OCI-LY3 (cell line): ENCODE results near the gene RAG2.

Experiments
- H2AFZ ChIP-seq: fragments of 200-600, 300-600 bp; shearing (Covaris generic); 2 replicates; pipeline ENCODE4 v1.6.0; 2014; ENCODE audit warnings: antibody characterized with exemption, low read depth, low read length
- H3K27ac ChIP-seq: fragments of 200-600, 300-600 bp; sonication (generic); 2 replicates; pipeline ENCODE4 v1.5.1; 2014; ENCODE audit warnings: mild to moderate bottlenecking, low read length, moderate library complexity, mixed read lengths
- H3K27me3 ChIP-seq: fragments of 200-600, 300-600 bp; sonication (generic); 2 replicates; pipeline ENCODE4 v1.6.1; 2014; ENCODE audit warnings: low read depth, low read length, mixed read lengths
- H3K36me3 ChIP-seq: fragments of 200-600, 300-600 bp; sonication (generic); replicated peaks from 2 replicates; pipeline ENCODE3; 2014; ENCODE audit warnings: low read depth, low read length, mixed read lengths
- H3K4me1 ChIP-seq: fragments of 300-600, 200-600 bp; sonication (generic); 2 replicates; pipeline ENCODE4 v1.6.1; 2014; ENCODE audit warnings: low read length, mixed read lengths
- H3K4me2 ChIP-seq: fragments of 200-600, 300-600 bp; sonication (generic); 2 replicates; pipeline ENCODE4 v1.6.1; 2014; ENCODE audit warnings: low read length, mixed read lengths
- H3K4me3 ChIP-seq: fragments of 300-600, 200-600 bp; sonication (generic); 2 replicates; pipeline ENCODE4 v1.5.1; 2014; ENCODE audit warnings: antibody characterized with exemption, mild to moderate bottlenecking, low read length, moderate library complexity
- H3K79me2 ChIP-seq: fragments of 300-600, 200-600 bp; shearing (Covaris generic); 2 replicates; pipeline ENCODE4 v1.6.1; 2014; ENCODE audit warnings: mild to moderate bottlenecking, low read length, mixed read lengths
- H3K9ac ChIP-seq: fragments of 300-600, 200-600 bp; shearing (Covaris generic); 2 replicates; pipeline ENCODE4 v1.6.0; 2014; ENCODE audit warnings: mild to moderate bottlenecking, low read length, moderate library complexity
- H3K9me3 ChIP-seq: fragments of 200-600, 300-600 bp; shearing (Covaris generic); 2 replicates; pipeline ENCODE4 v1.6.1; 2014; ENCODE audit warnings: low read length, mixed read lengths; ENCODE audit not compliant: insufficient read depth
- H4K20me1 ChIP-seq: fragments of 200-600, 300-600 bp; sonication (generic); 2 replicates; pipeline ENCODE4 v1.6.1; 2016; ENCODE audit warnings: low read length, mixed read lengths; ENCODE audit not compliant: insufficient read depth
- EZH2phosphoT487 ChIP-seq: fragments of 200-600 bp; shearing (Covaris generic); IDR thresholded peaks from 2 replicates; pipeline ENCODE4 v1.6.1; 2018; ENCODE audit warnings: antibody characterized with exemption, mixed run types, low read depth
- TF ChIP-seq, protein P1 (sequence below): fragments of 200-600, 300-600 bp; sonication (generic); IDR thresholded peaks from 2 replicates; pipeline ENCODE4 v1.5.1; 2014; ENCODE audit warnings: antibody characterized with exemption, low read length, low read depth

The RAG2 gene

DNA sequence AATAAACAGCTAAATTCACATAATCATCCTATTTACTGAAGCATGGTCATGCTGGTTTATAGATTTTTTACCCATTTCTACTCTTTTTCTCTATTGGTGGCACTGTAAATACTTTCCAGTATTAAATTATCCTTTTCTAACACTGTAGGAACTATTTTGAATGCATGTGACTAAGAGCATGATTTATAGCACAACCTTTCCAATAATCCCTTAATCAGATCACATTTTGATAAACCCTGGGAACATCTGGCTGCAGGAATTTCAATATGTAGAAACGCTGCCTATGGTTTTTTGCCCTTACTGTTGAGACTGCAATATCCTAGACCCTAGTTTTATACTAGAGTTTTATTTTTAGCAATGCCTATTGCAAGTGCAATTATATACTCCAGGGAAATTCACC is 19.6 kb downstream of the RAG2 start:
- Histone ChIP-seq H3K4me3 (no peak overlapping the region), H3K27me3 (peaks cover 33% of the 10 kb centered on the region), H3K4me2 (no peak overlapping the region), H3K27ac (no peak overlapping the region), H3K36me3 (no peaks in the 10 kb centered on the region), H3K9ac (no peak overlapping the region), H2AFZ (no peak overlapping the region), H3K9me3 (no peaks in the 10 kb centered on the region), H3K79me2 (no peaks in the 10 kb centered on the region), H4K20me1 (no peaks in the 10 kb centered on the region), H3K4me1 (no peaks in the 10 kb centered on the region)
- TF ChIP-seq, protein P1, sequence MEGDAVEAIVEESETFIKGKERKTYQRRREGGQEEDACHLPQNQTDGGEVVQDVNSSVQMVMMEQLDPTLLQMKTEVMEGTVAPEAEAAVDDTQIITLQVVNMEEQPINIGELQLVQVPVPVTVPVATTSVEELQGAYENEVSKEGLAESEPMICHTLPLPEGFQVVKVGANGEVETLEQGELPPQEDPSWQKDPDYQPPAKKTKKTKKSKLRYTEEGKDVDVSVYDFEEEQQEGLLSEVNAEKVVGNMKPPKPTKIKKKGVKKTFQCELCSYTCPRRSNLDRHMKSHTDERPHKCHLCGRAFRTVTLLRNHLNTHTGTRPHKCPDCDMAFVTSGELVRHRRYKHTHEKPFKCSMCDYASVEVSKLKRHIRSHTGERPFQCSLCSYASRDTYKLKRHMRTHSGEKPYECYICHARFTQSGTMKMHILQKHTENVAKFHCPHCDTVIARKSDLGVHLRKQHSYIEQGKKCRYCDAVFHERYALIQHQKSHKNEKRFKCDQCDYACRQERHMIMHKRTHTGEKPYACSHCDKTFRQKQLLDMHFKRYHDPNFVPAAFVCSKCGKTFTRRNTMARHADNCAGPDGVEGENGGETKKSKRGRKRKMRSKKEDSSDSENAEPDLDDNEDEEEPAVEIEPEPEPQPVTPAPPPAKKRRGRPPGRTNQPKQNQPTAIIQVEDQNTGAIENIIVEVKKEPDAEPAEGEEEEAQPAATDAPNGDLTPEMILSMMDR: no peak
- TF ChIP-seq EZH2phosphoT487: no peak

DNA sequence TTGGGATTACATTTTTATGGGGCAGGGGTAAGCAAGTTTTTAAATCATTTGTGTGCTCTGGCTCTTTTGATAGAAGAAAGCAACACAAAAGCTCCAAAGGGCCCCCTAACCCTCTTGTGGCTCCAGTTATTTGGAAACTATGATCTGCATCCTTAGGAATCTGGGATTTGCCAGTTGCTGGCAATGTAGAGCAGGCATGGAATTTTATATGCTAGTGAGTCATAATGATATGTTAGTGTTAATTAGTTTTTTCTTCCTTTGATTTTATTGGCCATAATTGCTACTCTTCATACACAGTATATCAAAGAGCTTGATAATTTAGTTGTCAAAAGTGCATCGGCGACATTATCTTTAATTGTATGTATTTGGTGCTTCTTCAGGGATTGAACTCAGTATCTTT is 20.2 kb downstream of the RAG2 start:
- Histone ChIP-seq H3K4me3 (no peak overlapping the region), H3K4me1 (no peaks in the 10 kb centered on the region), H3K27me3 (peaks cover 33% of the 10 kb centered on the region), H3K9me3 (no peaks in the 10 kb centered on the region), H3K4me2 (no peak overlapping the region), H3K79me2 (no peaks in the 10 kb centered on the region), H2AFZ (no peak overlapping the region), H3K9ac (no peak overlapping the region), H3K36me3 (no peaks in the 10 kb centered on the region), H3K27ac (no peak overlapping the region), H4K20me1 (no peaks in the 10 kb centered on the region)
- TF ChIP-seq, protein P1: no peak
- no peak for TF ChIP-seq EZH2phosphoT487

DNA sequence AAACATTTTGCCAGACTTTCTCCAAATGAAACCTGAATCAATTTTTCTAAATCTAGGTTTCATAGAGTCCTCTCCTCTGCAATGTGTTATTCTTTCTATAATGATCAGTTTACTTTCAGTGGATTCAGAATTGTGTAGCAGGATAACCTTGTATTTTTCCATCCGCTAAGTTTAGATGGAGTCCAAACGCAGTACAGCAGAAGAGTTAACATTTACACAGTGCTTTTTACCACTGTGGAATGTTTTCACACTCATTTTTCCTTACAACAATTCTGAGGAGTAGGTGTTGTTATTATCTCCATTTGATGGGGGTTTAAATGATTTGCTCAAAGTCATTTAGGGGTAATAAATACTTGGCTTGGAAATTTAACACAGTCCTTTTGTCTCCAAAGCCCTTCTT is 20.7 kb downstream of the RAG2 start:
- Histone ChIP-seq H3K27me3 (peaks cover 37% of the 10 kb centered on the region), H3K9me3 (no peaks in the 10 kb centered on the region), H3K36me3 (no peaks in the 10 kb centered on the region), H3K79me2 (no peaks in the 10 kb centered on the region), H3K4me2 (no peak overlapping the region), H2AFZ (no peak overlapping the region), H3K9ac (no peak overlapping the region), H3K4me1 (no peaks in the 10 kb centered on the region), H3K27ac (no peak overlapping the region), H4K20me1 (no peaks in the 10 kb centered on the region), H3K4me3 (no peak overlapping the region)
- TF ChIP-seq, protein P1: no peak
- no peak for TF ChIP-seq EZH2phosphoT487

DNA sequence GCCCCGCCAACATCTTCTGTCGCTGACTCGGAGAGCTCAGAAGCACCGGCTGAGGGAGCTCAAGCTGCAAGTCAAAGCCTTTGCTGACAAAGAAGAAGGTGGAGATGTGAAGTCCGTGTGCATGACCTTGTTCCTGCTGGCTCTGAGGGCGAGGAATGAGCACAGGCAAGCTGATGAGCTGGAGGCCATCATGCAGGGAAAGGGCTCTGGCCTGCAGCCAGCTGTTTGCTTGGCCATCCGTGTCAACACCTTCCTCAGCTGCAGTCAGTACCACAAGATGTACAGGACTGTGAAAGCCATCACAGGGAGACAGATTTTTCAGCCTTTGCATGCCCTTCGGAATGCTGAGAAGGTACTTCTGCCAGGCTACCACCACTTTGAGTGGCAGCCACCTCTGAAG is 23.6 kb downstream of the RAG2 start:
- Histone ChIP-seq H3K36me3 (no peaks in the 10 kb centered on the region), H2AFZ (no peak overlapping the region), H3K9ac (no peak overlapping the region), H3K9me3 (no peaks in the 10 kb centered on the region), H3K79me2 (no peaks in the 10 kb centered on the region), H3K27me3 (peaks cover 52% of the 10 kb centered on the region), H3K27ac (no peak overlapping the region), H3K4me1 (no peaks in the 10 kb centered on the region), H4K20me1 (no peaks in the 10 kb centered on the region), H3K4me2 (no peak overlapping the region), H3K4me3 (no peak overlapping the region)
- TF ChIP-seq, protein P1: no peak
- no peak for TF ChIP-seq EZH2phosphoT487
